DLD1 (cell line): ENCODE results near the gene RAP1GAP.

ENCODE experiments used
- in situ Hi-C: cut with HindIII; loops from 2 replicates; pipeline ENCODE4 v1.10.0; 2017; ENCODE audit warnings: low sequenced_read_pairs

Gene RAP1GAP

DNA sequence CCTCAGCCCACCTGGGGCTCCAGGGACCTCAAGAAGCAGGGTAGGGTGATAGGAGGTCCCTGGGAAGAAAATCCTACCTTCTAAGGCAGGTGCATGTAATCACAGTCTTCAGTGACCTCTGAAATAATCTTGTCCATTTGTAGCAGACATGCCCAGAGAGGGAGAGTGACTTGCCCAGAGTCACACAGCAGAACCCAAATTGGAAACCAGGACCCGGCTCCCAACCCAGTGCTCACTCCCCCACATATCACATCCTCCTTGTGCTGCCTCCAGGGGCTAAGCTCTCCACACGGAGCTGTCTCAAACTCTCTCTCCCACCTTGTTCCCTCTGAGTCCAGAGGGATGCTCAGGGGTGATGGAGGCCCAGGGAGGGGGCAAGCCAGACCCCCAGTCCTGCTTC is 72.5 kb downstream of the RAP1GAP start:
- in situ Hi-C loops = no loop called here

DNA sequence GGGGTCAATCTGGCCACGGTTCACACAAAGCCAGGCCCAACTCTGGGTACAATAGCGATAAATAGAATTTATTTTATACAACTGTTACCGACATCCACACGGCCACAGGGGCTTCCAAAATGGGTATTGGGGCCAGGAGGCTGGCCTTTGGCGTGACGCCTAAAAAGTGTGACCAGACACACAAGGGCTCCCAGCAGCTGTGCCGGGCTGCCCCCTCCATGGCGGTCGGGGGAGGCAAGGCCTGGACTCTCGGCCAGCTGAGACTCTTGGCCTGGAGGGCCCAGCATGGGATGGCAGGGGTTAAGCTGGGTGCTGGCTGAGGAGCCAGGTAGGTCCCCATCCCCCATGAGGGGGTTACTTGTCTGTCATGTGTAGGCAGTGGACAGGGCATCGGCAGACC is 73.0 kb downstream of the RAP1GAP start:
- in situ Hi-C loops = no loop called here

- in situ Hi-C loops = no loop called here
Measured at GRCh38 chr1:21594935-21595897, 73.9 kb downstream of the RAP1GAP start.

DNA sequence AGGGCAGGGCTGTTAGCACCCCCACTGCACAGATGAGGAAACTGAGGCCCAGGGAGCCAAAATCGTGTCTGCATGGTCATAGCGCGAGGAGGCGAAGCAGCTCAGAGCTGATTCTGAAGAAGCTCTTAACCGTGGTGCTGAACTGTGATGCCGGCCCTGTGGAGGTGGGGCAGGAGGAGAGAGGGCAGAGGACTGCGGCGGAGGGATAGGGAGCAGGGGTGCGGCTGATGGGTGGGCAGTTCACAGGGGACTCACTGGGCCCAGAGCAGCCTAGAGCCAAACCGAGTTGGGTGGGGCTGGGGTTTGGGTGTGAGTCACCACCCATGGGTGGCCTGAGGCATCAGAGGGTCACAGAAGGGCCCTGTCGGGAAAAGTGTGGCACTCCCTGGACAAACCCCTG is 74.7 kb downstream of the RAP1GAP start:
- in situ Hi-C loops = no loop called here

- in situ Hi-C loops = no loop called here
Measured at GRCh38 chr1:21593231-21593630, 75.9 kb downstream of the RAP1GAP start.

DNA sequence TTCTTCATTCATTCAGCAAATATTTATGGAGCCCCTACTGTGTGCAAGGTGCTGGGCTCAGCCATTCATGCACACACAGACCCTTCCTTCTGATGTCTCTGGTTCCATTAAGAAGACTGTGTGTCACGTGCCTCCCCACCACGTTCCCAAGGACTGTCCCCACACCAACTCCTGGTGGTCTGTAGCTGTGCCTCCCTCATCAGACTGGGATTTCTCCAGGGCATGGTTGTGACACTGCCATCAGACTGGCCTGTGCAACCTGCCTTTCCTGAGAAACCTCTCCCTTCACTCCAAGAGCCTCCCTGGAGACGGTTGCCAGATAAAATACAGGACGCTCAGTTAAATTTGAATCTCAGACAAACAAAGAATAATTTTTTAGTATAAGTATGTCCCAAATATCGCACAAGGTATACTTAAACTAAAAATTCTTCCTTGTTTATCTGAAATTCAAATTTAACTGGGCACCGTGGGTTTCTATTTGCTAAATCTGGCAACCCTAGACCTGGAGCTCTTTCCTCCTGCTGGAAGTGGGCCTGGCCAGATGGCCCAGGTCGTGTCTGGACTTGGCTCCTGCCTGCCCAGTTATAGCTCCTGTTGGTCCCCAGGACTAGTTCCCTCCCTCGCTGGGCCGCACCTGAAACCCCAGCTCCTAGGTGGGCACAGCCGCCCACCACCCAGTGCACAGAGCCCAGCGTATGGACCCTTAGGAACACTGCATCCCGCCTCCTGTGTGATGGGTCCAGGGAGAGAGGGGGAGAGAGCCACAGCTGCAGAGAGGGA is 76.9 kb downstream of the RAP1GAP start:
- in situ Hi-C loops = no loop called here

GRCh38 chr1:21590934-21591333 is 78.2 kb downstream of the RAP1GAP start:
- in situ Hi-C loops = no loop called here

- in situ Hi-C loops = no loop called here
Measured at GRCh38 chr1:21590126-21590880, 78.9 kb downstream of the RAP1GAP start.

- in situ Hi-C loops = no loop called here
Measured at GRCh38 chr1:21589618-21590017, 79.5 kb downstream of the RAP1GAP start.

DNA sequence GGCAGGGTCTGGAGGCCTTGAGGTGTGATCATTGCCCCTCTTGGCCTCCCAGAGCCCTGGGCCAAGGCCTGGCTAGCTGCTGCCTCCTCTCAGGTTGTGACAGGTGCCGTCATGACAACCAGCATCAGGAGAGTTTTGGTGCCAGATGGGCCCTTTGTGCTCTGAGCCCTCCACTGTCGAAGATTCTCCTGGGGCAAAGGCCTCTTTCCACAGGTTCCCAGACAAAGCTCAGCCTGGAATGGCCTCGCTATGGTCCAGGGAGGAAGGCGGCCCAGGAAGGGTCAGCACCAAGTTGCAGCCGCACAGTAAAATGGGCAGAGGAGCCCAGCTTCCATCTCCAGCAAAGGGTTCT is 81.6 kb downstream of the RAP1GAP start:
- in situ Hi-C loops = no loop called here

- in situ Hi-C loops = no loop called here
Measured at GRCh38 chr1:21586846-21587601, 82.1 kb downstream of the RAP1GAP start.

DNA sequence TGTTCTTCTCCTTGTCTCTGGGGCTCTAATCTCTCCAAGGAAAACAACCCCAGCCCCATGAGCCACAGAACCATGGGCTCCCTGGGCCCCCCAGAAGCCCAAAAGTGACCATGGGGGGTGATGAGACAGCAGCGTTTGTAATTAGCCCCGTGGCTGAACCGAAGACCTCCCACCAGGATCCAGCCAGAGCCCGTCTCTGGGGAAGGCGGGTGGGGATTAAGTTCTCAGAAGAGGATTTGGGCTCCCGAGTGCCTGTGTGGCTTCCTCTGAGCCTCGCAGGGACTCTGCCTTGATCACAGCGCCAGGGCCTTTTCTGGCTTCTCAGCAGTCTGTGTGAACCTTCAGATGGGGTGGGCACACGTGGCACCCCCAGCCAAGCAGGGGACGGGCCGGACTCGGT is 82.9 kb downstream of the RAP1GAP start:
- in situ Hi-C loops = no loop called here

GRCh38 chr1:21585037-21585436 is 84.1 kb downstream of the RAP1GAP start:
- in situ Hi-C loops = no loop called here

GRCh38 chr1:21584096-21584495 is 85.1 kb downstream of the RAP1GAP start:
- in situ Hi-C loops = no loop called here

- in situ Hi-C loops = no loop called here
Measured at GRCh38 chr1:21579791-21580190, 89.4 kb downstream of the RAP1GAP start.

DNA sequence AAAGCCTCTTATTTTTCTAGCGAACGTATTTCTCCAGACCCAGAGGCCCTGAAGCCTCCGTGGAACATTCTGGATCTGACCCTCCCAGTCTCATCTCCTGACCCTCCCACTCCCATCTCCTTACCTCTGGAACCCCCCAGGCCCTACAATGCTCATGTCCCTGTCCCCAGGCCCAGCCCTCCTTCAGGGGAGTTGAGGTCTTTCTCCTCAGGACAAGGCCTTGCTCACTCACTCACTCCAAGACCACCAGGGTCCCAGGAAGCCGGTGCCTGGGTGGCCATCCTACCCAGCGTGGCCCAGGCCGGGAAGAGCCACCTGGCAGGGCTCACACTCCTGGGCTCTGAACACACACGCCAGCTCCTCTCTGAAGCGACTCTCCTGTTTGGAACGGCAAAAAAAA is 91.2 kb downstream of the RAP1GAP start:
- in situ Hi-C loops = no loop called here

DNA sequence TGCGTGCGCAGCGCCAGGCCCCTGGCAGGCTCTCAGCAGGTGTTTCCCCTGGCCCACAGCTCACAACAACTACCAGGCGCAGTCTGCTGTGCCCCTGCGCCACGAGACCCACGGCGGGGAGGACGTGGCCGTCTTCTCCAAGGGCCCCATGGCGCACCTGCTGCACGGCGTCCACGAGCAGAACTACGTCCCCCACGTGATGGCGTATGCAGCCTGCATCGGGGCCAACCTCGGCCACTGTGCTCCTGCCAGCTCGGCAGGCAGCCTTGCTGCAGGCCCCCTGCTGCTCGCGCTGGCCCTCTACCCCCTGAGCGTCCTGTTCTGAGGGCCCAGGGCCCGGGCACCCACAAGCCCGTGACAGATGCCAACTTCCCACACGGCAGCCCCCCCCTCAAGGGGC is 91.8 kb downstream of the RAP1GAP start:
- in situ Hi-C loops = no loop called here

DNA sequence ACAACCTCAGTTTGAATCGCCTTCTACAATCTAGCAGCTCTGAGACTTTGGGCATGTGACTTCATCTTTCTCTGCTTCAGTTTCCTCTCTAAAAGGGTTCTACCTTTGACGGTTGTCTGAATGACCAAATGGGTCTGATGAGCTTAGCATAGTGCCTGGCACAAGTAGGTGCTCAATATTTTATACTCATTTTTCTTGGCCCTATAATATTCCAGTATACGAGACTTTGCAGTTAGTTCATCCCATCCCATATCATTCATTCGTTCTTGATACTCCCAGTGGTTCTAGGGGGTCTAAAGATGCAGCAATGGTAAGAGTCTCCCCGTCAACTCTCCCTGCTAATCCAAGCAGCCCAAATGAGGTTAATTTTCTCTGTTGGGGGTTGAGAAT is 92.4 kb downstream of the RAP1GAP start:
- in situ Hi-C loops = no loop called here

GRCh38 chr1:21576031-21576797 is 92.9 kb downstream of the RAP1GAP start:
- in situ Hi-C loops = no loop called here
